GM18520 (cell line): ENCODE data around the gene PARD3.
A peak's percentile ranks its signal among the peaks of the same experiment; 100 is the strongest.

Source experiments
- ATAC-seq: cut with Tn5 transposase; IDR thresholded peaks from one replicate; pipeline ENCODE4 v1.9.1; 2021; ENCODE audit not compliant: unreplicated experiment

The PARD3 gene

DNA sequence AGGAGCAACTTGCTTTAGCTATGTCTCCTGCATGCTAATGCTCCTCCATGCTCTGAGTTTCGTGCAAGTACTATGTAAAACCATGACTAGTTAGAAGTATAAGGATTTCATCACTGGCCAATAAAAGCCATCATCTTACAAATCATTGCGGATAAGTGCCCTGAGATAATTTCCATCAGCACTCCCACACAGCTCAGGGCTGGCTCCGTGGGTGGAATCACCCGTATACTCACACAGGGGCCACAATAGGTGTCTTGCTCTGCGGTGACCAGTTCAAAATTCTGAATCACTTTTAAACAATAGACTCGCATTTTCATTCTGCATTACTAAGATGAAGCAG lies 227.4 kb downstream of the PARD3 start:
- no peak for ATAC-seq

- ATAC-seq, result no peak
Measured at GRCh38 chr10:34587002-34587679, 228.0 kb downstream of the PARD3 start.

DNA sequence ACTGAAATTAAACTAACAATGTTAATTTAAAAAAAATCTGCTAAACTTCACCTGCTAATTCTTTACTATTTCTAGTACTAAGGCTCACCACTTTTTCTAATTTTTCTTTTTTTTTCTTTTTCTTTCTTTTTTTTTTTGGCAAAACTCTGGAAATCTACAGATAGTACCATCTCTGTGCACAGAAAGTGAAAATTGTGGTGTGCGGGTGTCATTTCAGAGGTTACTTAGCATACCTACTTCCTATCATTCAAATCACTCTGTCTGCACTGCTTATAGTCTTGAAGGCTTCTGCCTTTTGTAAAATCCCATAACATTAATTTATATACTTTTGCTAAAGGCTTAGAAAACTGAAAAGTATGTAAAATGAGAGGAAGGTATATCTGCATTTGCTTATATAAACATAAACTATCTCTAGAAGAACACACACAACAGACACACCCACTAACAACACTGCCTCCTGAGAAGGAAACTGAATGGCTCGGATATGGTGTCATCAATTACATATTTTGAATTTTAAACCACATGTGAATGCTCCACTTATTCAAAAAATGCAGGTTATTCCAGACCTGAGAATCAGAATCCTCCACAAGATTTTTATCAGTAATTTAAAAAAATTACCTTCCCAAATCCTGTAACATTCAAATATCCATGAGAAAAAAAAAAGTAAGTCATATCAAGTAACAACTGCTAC lies 229.5 kb downstream of the PARD3 start:
- peak; percentile 78 for ATAC-seq

- no peak for ATAC-seq
Measured at GRCh38 chr10:34584164-34584563, 230.9 kb downstream of the PARD3 start.

GRCh38 chr10:34581801-34582532 lies 233.1 kb downstream of the PARD3 start:
- no peak for ATAC-seq

GRCh38 chr10:34580643-34581042 lies 234.5 kb downstream of the PARD3 start:
- ATAC-seq, result no peak

- ATAC-seq, result no peak
Measured at GRCh38 chr10:34580214-34580613, 234.9 kb downstream of the PARD3 start.

- no peak for ATAC-seq
Measured at GRCh38 chr10:34578468-34578867, 236.6 kb downstream of the PARD3 start.

DNA sequence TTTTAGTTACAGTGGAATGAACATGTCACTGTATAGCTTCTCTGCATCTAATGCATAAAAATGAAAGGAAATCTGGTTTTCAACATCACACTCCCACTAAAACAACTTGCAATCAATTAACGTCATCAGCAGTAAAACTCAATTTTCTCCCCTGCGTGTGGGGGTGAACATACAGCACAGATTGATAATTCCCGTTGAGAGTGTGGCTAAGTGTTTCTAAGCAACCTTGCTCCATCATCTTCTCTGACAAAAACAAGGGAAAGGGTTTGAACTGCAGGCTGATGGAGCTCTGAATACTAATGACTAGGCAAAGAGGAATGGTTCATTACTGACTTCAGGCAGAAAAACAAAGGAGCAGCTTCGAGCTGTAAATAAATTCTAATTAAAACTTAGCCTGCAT lies 238.3 kb downstream of the PARD3 start:
- no peak for ATAC-seq

DNA sequence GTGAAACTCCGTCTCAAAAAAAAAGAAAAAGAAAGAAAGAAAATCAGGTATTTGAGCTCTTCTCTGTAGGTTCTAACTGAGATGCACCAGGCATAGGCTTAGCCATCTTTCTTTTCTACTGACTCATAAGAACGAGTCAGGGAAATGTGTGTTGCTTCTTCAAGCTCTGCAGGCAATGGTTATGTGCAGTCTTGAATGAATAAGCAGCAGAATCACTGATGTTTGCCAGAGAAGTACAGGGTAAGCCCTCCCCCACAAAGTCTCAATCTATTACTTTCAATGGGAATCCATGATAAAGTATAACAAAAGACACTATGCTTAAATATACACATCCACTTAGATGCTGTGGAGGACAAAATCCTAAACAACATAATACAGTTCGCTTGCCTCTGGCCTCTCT lies 239.2 kb downstream of the PARD3 start:
- ATAC-seq, result no peak

DNA sequence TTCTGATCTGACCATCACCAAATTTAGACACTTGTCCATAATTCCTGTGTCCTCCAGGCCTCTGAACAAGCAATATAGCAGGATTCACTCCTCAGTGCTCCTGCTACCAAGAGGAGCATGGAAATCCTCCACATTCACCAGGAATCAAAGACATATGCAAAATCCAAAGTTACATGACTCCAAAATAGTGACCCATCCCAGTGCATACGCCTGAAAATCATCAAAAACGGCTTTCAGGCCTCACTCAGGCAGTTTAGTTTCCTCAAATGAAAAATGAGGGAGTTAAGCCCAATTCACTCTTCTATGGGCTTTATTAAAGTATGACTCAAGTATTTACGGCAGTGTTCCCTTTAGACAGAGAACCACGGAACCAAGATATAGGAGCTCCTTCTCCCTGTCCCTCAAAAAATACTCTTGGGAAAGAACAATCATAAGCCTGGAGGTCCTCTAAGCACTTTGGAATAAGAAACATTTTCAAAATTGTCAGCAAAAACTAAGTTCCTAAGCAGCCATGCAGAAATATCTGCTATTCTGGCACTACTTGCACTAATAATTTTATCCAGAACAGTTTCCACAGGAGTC lies 240.7 kb downstream of the PARD3 start:
- ATAC-seq, result no peak

DNA sequence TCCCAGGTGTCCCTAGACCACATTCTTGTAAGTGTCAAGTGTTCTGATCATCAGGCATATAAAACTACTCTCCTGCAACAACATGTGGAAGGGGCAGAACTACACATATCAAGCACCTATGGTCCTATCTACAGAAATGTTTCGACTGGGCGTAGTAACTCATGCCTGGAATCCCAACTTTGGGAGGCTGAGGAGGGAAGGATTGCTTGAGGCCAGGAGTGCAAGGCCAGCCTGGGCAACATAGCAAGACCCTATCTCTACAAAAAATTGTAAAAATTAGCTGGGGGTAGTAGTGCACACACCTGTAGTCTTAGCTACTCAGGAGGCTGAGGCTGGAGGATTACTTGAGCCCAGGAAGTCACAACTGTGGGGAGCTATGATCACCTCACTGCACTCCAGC lies 244.2 kb downstream of the PARD3 start:
- no peak for ATAC-seq

DNA sequence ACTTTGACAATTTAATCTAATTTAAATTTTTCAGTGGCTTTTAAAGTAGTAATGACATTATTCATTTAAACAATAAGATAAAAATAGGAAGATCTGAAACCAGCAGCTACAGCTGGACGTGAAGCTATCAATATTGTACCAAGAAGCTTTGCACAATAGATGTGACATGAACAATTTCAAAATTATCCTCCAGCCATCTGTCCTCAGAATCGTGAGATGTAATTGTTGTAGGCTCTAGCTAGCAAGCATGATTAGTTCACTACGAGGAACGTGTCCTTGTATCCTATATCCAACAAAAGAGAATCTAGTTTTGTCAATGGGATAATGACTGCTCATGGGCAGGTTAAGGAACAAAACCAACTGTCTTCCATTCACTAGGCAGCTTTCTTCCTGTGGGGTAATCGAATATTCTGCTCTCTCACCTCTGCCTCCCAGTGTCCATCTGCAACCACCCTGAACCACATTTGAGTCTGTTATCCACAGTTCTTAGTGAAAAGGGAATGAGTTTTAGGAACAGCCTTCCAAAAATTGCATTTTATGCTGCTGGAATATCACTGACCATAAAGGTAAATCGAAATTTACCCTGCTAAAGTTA lies 247.3 kb downstream of the PARD3 start:
- ATAC-seq, result no peak

- no peak for ATAC-seq
Measured at GRCh38 chr10:34565934-34566333, 249.2 kb downstream of the PARD3 start.

DNA sequence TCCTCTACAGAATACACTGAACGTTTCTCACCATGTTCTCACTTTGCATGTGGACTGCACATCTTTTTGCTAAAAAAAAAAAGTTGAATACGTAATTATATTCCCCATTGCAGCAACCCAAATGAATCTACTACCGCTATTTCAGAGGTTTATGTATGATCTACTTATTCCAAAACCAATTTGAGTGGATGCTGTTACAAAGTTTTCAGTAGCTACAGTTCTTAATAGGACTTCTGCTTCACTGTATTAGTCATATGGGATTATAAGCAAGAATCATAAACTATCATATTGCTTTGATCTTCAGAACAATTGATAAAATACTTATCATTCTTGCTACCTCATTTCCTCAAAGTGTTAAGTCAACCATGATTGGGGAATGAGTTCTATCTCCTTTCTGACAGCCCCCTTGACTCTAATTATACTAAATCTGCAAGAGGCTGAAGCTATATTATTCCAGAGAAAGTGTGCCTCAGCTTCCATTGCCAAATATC lies 257.0 kb downstream of the PARD3 start:
- ATAC-seq, result no peak

- ATAC-seq, result no peak
Measured at GRCh38 chr10:34557173-34557572, 257.9 kb downstream of the PARD3 start.

DNA sequence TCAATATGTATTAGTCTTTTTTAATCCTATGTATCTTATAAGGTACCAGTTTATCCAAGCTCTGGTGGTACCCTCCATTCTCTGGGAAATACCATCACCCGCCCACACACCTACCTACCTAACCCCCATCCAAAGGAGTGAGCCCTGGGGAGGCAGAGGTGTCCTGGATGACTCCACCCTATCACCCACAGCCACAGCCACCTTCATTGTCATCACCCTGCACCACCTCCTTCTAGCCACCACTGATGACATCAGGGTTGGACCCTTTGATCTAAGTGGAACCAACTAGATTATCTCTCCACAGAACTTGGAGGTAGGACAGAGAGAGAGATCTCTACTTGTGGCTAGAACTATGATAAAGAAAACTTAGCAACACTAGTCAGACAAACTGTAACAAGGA lies 259.4 kb downstream of the PARD3 start:
- no peak for ATAC-seq

DNA sequence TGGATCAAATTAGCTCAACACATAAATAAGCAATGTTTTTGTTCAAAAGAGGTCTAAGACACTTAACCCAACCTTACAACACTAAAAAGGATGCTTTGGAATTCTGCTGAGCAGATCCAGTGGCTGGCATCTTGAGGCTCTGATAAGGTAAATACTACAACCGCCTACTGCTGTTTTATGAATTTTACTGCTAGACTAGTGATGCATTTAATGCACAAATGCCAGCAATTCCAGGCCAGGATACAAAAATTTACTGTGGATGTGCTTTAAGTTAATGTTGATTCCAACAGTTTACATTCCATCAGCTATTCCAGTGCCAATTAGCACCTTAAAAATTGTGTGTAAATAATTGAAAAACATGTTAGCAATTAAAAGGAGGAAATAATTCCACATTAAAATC lies 261.3 kb downstream of the PARD3 start:
- no peak for ATAC-seq

- ATAC-seq, result no peak
Measured at GRCh38 chr10:34551295-34551694, 263.8 kb downstream of the PARD3 start.

DNA sequence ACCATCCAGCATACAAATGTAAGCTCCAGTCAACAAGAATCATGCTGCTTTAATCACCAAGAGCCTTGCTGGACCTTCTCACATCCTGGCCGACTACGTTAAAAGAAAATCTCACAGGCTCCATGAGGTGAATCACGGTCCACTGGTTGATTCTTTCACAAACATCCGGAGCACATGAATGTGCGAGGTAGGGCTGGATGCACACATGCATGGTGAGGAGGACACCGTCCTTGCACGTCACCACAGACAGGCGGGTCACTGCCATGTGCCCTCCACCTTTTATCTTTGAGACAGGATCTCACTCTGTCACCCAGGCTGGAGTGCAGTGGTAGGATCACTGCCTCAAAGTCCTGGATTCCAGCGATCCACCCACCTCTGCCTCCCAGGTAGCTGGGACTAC lies 265.1 kb downstream of the PARD3 start:
- no peak for ATAC-seq

DNA sequence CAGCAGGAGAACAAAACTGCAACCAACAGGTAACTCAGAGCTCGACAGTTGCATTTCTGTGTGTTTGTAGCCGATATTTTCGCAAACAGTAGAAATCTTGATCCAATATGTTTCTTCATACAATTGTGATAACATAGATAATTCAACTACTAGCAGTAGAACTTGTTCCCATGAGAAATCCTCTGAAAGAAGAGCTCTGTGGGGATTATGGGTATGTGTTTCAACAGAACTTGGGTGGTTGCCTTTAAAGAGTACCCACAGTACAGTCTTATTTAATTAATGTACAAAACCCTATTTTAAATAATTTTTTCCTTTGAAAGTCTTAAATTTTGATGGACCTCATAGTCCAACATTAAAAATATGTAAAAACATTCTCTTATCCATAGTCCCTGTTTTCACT lies 266.1 kb downstream of the PARD3 start:
- no peak for ATAC-seq
